GM19324 (cell line): ENCODE results near the gene CSF2RB.
A peak's percentile ranks its signal among the peaks of the same experiment; 100 is the strongest.

ENCODE experiments used
- ATAC-seq: cut with Tn5 transposase; IDR thresholded peaks from one replicate; pipeline ENCODE4 v1.9.1; 2021; ENCODE audit warnings: mild to moderate bottlenecking, moderate library complexity; ENCODE audit not compliant: unreplicated experiment, low FRiP score

Gene CSF2RB

DNA sequence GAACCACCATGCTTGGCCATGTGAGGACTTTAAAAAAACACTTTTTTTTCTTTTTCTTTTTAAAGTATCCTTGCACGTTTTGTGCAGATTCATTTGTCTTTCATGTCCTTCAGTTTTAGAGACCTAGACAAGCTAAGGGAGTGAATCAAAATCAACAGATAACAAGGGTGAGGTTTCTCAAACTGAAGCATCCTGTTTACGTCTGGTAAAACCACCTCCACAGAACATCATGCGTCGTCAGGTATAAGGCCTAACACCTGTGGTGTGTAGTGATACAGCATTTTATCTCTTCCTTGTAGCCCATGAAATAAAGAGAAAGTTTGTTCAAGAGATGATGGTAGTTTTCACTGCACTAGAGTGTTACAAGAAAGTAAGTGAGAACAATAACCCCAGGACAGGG, 26.3 kb upstream of the CSF2RB start:
- ATAC-seq, result no peak

DNA sequence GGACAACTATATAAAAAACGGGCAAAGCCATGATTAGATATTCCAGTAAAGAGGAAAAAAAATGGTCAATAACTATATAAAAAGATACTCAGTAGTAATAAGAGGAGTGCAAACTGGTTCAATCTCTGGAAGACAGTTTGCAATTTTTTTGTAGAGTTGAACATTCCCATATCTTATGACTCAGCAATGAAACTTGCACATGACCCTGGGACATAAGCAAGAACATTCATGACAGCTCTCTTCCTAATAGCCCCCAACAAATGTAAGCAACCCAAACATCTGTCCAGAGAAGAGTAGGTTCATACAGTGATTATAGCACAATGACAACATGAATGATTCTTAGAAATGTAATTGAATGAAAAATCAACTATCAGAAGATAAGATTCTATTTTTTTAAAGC, 21.8 kb upstream of the CSF2RB start:
- ATAC-seq, result no peak

DNA sequence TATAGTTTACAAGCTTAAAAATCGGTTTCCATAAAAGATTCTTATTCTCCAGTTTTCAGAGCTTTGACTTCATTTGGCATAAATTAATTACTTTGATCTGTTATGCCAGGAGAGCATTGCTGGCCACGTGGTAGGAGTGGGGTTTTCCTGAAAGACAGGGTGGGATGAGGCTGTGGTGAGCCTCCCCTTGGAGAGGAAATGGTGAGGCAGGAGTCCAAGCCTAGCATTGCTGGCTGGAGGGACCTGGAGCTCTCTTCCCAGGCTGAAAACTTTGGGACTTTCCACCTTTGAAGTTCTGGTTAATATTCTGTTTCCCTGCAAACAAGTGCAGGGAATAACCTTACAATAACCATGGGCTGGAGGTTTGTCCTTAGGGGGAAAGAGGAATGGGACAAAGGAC, 21.1 kb upstream of the CSF2RB start:
- ATAC-seq, result no peak

DNA sequence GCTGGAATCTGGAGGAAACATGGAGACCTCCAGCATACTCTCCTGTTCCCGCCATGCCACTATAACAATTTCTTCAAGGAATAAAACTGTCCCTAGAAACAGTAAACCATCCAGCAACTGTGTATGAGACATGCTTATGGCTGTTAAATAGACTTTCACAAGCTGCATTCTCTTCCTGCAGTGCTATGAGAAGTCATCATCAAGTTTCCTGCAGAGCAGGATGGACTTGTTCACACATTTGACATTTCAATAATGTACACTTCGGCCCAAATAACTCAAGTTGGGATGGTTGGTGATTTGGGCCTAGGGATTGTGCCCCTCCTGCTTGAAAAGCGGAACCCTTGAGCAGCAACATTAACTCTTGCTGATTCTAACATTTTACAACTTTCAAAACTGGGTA, 20.2 kb upstream of the CSF2RB start:
- no peak for ATAC-seq

DNA sequence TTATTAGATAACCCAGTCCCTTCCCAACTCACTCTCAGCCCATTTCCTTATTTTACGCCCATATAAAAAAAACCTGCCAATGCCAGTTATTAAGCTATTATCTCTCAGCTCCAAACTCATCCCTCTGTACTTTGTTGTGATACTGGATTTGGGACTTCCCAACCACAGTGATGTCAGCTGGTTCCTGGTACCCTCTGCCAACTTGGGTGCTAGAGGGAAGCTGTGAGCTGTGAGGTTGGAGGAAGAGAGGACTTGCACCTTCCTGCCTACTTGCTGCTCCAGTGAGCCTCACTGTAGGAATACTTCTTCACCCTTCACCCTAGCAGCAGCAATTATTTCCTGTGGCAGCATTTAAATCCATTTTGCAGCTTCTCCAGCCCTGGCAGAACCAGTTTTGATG, 19.2 kb upstream of the CSF2RB start:
- ATAC-seq, result no peak

DNA sequence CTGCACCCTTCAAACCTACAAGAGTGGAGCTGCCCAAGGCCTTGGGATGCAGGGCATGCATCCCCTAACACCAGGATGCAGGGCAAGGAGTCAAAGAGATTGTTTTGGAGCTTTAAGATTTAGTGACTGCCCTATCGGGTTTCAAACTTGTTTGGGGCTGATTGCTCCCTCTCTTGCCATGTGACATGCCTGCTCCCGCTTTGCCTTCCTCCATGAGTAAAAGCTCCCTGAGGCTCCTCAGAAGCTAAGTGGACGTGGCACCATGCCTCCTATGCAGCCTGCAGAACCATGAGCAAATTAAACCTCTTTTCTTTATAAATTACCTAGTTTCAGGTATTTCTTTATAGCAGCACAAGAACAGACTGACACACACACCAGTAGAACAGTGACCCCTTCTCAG, 15.8 kb upstream of the CSF2RB start:
- ATAC-seq, result no peak

DNA sequence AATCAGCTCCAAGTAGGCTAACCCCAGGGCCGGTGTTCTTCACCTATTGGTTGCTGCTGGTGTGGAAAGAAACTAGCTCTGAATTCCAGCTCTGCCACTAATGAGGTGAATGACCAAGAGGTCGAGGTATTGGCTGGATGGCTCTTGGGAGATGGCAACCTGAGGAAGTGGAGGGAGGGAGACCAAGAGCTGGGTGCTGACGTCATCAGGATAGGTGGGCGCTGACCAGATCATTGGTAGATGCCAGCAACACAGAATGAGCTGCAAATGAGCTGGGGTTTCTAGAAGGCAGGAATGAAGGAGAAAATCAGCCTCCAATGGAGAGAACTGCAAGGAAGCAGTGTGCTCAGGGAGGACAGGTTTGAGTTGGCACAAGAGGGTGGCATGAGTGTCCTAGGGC, 14.7 kb upstream of the CSF2RB start:
- no peak for ATAC-seq

DNA sequence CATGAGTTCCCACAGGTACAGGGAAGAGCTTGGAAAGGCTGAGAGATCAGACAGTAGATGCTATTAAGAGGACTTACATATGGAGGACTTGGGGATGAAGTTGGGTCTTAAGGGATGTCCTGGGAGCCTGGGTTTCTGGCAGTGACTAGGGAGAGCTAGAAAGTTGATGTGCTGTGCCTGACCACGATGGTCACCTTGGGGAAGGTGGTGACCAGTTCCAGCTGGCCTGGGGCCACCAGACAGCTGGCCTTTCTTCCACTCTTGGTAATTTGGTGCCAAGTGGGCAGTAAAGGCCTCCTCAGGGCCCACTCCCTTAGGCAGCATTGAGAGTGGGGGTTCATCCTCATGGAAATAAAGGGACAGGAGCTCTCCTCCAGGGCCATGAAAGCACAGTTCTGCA, 13.9 kb upstream of the CSF2RB start:
- no peak for ATAC-seq

DNA sequence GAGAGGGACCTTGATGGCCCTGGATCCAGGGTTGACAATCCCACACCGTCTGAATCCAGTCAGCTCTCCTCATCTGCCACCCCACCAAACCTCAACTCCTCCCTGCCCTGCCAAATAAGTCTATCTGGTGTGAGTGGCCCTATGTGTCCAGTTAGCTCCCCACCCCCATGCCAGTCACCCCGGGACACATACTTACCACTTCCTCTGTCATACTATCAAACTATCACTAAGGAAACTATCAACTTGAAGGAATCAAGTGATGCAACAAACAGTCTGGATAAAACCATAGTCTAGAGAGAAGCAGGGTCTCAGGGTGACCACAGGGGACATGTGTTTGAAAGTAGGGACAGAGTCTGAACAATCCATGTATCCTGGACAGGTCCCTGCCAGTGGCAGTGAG, 13.2 kb upstream of the CSF2RB start:
- ATAC-seq, result no peak

DNA sequence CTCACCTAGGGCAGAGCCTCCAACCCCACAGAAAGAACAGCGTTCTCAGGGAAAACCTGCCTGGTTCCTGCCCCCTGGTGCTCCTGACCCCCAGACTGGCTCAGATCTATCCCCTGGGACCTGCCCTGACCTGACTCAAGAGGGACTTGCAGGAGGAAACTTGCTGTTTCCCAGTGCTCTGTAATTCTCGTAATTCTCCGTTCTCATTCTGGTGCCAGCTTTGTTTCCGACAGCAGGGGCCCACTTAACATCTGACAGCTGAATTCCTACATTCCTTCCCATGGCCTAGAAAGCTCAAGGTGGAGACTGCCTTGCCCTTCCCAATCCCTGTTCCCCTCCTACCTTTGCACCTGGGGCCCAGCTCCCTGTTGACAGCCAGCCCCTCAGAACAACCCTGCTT, 12.5 kb upstream of the CSF2RB start:
- ATAC-seq, result no peak

DNA sequence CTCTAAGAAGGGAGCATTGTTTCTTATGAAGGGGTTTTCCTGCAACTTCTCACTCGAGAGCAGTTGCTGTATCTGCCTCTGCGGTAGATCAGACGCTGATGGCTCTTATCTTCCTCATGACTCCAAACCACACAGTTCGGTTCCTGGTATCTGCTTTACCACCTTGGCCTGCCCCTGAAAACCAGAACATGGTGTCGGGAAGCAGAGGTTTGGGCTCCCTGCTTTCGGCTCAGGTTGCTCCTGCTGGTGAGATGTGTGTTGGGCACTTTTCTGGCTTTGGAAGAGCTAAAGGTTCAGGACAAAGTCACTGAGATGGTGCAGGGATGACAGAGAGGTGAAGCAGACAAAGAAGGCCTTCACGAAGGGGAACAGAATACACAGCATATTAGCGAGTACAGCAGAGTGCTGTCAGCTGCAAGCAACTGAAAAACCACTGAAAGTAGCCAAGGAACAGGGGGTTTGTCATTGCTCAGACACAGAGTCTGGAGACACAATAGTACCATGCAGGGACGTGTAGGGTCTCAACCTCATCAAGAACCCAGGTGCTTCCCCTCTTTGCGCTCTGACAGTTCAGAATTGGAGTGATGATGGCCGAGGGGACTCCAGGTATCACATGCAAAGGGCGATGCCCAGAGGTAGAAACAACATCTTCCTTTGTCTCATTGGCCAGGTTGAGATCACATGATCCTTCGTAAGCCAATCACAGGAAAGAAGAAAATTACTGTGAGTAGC, 11.9 kb upstream of the CSF2RB start:
- peak; percentile 53 for ATAC-seq

DNA sequence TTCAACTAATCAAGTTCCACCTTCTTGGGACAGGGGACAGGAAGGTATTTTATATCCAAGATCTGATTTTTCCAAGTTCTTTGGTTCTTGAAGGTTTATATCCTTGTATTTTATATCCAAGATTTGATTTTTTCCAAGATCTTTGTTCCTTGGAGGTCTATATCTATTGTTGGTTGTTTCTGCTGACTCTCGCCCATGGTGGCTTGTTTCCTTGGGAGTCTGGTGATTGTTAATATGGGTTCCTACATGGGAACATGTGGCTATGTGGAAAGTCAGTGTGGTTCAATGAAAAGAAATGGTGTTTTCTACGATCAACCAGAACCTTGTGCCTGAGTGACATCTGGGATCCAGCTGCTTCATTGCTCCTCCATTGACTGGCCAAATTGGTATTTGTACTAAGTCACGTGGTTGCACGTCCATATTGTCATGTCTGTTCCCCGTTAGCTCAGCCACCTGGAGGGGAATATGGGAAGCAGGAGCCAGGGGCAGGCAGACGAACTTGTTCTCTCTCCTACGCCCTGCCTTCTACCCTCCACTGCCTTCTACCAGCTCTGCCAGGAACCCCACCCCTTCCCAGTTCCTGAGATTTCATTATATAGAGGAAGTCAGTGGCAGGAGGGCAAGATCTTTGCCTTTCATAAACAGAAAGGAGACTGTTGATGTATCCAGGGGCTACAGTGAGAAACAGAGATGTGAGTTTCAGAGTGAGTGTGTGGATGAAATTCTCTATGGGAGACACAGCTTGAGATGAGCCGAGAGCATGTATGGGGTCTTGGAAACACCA, 11.1 kb upstream of the CSF2RB start:
- ATAC-seq, result no peak

DNA sequence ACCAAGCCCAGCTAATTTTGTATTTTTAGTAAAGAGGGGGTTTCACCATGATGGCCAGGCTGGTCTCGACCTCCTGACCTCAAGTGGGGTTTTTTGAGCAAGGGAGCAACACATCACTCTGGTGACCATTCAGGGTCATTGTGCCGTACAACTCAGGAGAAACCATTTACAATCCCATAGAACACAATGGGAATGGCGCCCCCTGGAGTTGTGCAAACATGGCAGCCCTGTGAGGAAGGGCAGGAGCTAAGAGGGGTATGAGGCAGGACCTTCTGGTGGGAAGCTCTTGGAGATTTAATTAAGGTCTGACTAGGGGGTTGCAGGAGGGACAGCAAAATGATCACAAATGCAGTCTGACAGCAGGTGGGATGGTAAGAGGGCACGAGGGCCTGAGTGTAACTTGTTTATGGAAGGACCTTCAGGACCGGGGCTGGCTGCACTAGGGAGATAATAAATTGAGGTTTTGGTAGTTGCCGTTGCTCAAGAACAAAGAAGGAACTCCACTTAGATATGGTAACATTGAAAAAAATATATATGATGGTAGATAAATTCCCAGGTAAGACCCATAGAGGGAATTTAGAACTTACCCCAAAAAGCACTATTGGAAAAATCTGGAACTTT, 9.1 kb upstream of the CSF2RB start:
- ATAC-seq, result no peak

DNA sequence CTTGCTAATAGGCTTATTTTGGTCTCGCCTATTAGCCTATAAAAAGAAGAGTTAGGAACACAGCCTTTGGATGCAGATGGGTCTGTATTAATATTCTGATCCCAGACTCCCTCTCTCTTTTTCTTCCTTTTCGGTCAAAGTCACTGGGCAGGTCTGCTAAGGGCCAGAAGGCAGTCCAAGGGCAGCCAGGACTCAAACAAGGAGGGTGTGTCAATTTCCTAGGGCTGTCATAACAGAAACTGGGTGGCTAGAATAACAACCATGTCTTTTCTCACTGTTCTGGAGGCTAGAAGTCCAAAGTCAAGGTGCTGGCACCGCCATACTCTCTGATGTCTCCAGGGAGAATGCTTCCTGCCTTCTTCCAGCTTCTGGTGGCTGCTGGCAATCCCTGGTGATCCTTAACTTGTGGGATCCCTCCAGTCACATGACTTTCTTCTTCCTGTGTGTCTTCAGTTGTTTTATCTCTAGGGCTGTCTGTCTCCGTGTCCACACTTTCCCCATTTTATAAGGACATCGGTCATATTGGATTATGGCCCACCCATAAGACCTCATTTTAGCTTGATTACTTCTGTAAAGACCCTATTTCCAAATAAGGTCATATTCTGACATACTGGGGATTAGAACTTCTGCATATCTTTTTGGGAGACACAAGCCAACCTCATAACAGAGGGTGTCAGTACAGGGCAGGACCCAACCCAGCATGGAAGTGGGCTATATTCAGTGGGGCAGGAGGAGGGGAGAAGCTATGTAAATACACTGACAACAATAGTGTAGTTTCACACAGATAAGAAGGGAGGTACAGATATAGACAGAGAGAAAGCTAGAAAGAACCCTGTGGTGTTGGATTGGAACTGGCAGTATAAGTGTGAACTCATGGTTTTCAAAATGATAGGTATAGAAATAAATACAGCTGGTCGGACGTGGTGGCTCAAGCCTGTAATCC, 5.9 kb upstream of the CSF2RB start:
- ATAC-seq, result no peak

DNA sequence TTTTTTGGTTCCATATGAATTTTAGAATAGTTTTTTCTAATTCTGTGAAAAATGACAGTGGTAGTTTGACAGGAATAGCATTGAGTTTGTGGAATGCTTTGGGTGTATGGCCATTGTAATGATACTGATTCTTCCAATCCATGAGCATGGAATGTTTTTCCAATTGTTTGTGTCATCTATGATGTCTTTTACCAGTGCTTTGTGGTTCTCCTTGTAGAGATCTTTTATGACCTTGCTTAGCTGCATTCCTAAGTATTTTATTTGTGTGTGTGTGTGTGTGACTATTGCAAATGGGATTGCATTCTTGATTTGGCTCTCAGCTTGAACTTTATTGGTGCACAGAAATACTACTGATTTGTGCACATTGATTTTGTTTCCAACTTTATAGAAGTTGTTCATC, 3.0 kb upstream of the CSF2RB start:
- no peak for ATAC-seq

DNA sequence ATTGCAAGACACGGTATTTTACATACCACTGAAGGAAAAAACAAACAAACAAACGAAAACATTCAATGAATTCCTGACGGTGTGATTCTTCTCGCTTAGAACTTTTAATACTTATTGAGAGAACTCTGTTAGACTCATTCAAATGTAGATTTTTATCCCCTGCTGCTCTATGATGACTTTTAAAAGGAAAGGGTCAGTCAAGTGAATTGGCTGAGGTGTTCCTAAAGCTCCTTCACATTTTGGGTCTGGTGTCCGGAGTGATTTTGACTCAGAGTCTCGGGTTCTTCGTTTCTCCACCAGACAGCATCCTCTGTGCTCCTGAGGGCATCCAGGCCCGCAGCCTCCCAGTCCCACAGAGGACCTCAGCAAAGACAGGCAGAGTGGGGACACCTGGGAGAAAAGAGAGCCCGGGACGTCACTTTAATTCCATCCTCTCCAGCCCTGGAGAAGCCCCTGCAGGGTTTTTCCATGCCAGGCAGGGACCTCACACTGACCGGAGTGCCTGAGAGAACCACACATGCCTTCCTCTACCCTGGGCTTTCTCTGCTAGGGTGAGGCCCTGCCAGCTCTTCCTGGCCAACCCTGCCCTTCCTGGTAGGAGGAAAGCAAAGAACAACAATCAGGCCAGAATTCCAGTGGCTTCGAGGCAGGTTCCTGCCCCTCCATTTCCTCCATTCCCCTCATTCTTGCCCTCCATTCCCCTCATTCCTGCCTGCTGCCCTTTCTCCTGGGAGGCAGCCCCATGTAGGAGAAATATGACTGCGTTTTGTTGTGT, 1.4 kb upstream of the CSF2RB start:
- ATAC-seq, result no peak

DNA sequence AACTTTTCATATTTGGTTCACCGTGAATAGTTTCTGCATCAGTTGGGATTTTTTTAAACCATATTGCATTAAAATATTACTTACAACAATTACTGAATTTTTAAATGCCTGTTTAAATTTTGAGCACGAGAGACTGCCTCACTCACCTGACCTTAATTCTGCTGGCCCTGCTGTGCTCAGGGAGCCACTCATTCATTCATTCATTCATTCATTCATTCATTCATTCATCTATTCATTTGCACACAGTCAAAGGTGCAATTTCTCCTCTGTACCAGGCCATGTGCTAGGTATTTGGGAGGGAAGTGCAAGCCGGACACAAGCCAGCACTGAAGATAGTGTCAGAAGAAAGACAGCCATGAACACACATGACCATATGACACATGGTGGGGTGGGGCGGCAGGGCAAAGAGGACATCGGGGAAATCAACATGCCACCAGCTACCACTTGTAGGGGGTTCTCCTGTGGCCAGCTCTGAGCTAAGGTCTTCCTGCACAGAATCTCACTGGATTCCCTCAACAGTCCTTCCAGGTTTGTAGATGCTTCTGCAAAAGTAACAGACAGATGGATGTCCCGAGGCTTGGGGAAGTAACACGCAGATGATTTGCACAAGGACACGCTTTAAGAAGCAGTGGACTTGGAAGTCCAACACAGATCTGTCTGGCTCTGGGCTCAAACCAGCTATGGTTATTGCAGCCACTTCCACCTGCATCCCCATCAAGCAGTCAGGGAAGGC, 568 bp upstream of the CSF2RB start:
- ATAC-seq, result no peak

DNA sequence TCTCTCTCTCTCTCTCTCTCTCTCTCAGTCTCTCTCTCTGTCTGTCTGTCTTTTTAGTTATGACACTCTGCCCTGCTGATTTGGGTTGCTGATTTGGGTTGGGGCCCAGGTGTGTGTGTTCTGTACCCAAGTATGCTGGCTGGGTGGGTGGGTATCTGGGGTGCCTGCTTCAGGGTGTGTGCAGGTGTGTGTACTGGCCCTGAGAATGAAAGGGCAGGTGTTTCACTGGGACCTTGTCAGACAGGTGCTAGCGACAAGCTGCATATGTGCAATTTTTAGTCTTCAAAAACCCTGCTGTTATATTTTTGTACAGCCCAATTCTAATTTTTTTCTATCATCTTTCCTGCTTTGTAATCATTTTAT, 943 bp downstream of the CSF2RB start:
- no peak for ATAC-seq

DNA sequence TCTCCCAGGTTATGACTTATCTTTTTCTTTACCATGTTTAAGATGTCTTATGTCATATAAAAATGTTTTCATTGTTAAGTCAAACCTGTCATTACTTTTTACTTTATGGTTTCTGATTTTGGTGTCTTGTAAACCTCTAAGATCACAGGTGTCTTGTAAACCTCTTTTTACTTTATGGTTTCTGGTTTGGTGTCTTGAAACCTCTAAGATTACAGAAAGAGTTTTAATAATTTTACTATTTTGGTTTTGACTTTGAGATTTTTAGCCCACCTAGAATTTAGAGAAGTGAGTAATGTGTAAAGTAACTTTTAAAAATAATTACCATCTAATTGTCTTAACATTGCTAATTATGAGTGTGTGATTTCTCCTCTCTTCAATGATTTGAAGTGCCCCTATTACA, 2.6 kb downstream of the CSF2RB start:
- ATAC-seq, result no peak
